K562 (cell line): Measurements from ENCODE around the gene ATRX.

Source experiments
- FIP1L1 ChIP-seq: fragments of 200-400 bp; formaldehyde crosslinking; IDR thresholded peaks from 2 replicates; pipeline ENCODE4 v1.6.1; 2018; ENCODE audit warnings: mild to moderate bottlenecking, low read depth, low read length; ENCODE audit not compliant: poor library complexity, severe bottlenecking
- GTF2F1 ChIP-seq: IDR thresholded peaks from 2 replicates; pipeline ENCODE4 v1.6.1; 2011; ENCODE audit warnings: low read depth, low read length, improper control_type of control experiment
- MXI1 ChIP-seq: IDR thresholded peaks from 2 replicates; pipeline ENCODE4 v1.6.1; 2011; ENCODE audit warnings: low read depth, mild to moderate bottlenecking, improper control_type of control experiment, low read length
- PYGO2 ChIP-seq: fragments of 450-650 bp; IDR thresholded peaks from 2 replicates; pipeline ENCODE4 v1.6.1; 2016; ENCODE audit warnings: mild to moderate bottlenecking, missing genetic modification characterization, moderate library complexity, missing compliant biosample characterization
- RAD51 ChIP-seq: fragments of 450-650 bp; IDR thresholded peaks from 2 replicates; pipeline ENCODE4 v1.7.1; 2016; ENCODE audit warnings: low read depth, mild to moderate bottlenecking, borderline replicate concordance
- RCOR1 ChIP-seq, 2 experiments: IDR thresholded peaks; 2 replicates each; pipeline ENCODE4 v1.6.1; 2012; ENCODE audit warnings: low read depth in 2 of 2, low read length in 2 of 2, borderline replicate concordance in 1 of 2, improper control_type of control experiment in 1 of 2
- SPI1 ChIP-seq: IDR thresholded peaks from 2 replicates; pipeline ENCODE4 v1.6.1; 2011; ENCODE audit warnings: low read depth, low read length, control low read depth, borderline replicate concordance
- U2AF1 ChIP-seq: fragments of 200-400 bp; formaldehyde crosslinking; optimal IDR thresholded peaks from 2 replicates; pipeline ENCODE3; 2017; ENCODE audit warnings: mild to moderate bottlenecking, low read depth, low read length, moderate library complexity
- TF ChIP-seq, protein P1 (sequence below), 3 experiments: IDR thresholded peaks in 2 of 3; conservative IDR thresholded peaks in 1 of 3; 2 replicates each; pipeline ENCODE4 v1.5.1; 2011 to 2012; ENCODE audit warnings: low read length in 3 of 3, mild to moderate bottlenecking in 3 of 3, control low read depth in 2 of 3, improper control_type of control experiment in 1 of 3, inconsistent platforms in 1 of 3, low read depth in 1 of 3, mixed read lengths in 1 of 3, moderate library complexity in 1 of 3; ENCODE audit not compliant: insufficient read depth in 2 of 3
- TF ChIP-seq, protein P2 (sequence below): sonication (generic); formaldehyde crosslinking; IDR thresholded peaks from 2 replicates; pipeline ENCODE4 v1.8.1; 2023; ENCODE audit warnings: mild to moderate bottlenecking, missing genetic modification reagents

DNA sequence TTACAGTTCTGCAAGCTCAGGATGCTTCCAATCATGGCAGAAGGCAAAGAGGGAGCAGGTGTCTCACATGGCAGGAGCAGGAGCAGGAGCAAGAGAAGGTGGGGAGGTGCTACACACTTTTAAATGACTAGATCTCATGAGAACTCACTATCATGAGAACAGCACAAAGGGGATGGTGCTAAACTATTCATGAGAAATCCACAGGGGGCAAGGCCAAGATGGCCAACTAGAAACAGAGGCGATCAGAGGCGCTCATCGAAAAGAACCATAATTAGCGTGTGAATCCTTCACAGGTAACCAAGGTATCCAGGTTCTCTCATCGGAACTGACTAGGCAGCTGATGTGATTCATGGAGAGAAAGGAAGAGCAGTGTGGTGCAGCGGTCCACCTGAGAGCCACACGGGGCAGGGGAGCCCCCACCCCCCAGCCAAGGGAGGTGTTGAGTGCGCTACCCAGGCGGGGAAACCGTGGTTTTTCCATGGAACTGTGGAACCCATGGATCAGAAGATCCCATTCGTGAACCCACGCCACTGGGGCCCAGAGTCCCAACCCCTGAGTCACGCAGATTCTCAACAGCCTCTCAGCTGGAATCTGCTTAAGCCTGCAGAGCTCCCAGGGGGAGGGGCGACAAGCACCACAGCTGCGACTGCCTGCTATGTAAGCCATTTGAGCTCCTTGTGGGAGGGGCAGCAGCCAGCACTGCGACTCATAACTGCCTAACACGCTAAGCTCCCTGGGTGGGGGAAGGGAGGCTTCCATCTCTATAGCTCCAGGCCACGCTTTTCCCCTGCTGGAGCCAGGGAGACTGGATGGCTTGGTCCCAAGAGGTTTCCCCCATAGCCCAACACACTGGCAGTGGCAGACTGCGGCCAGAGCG is 292.1 kb downstream of the ATRX start:
- TF ChIP-seq U2AF1 (no peak), GTF2F1 (no peak), FIP1L1 (no peak), RAD51 (no peak), MXI1 (no peak), PYGO2 (tag) (no peak), SPI1 (no peak), RCOR1 (IDR thresholded peaks at IDR 0.05; ENCODE audit: borderline replicate concordance in 1 of 2, low read depth in 2 of 2, low read length in 2 of 2) (no peak)
- TF ChIP-seq, protein P1, sequence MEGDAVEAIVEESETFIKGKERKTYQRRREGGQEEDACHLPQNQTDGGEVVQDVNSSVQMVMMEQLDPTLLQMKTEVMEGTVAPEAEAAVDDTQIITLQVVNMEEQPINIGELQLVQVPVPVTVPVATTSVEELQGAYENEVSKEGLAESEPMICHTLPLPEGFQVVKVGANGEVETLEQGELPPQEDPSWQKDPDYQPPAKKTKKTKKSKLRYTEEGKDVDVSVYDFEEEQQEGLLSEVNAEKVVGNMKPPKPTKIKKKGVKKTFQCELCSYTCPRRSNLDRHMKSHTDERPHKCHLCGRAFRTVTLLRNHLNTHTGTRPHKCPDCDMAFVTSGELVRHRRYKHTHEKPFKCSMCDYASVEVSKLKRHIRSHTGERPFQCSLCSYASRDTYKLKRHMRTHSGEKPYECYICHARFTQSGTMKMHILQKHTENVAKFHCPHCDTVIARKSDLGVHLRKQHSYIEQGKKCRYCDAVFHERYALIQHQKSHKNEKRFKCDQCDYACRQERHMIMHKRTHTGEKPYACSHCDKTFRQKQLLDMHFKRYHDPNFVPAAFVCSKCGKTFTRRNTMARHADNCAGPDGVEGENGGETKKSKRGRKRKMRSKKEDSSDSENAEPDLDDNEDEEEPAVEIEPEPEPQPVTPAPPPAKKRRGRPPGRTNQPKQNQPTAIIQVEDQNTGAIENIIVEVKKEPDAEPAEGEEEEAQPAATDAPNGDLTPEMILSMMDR (IDR thresholded peaks at IDR 0.05 in 2 of 3, conservative IDR thresholded peaks at IDR 0.05 in 1 of 3; ENCODE audit: insufficient read depth in 2 of 3, low read depth in 1 of 3, low read length in 3 of 3), result no peak
- TF ChIP-seq, protein P2, sequence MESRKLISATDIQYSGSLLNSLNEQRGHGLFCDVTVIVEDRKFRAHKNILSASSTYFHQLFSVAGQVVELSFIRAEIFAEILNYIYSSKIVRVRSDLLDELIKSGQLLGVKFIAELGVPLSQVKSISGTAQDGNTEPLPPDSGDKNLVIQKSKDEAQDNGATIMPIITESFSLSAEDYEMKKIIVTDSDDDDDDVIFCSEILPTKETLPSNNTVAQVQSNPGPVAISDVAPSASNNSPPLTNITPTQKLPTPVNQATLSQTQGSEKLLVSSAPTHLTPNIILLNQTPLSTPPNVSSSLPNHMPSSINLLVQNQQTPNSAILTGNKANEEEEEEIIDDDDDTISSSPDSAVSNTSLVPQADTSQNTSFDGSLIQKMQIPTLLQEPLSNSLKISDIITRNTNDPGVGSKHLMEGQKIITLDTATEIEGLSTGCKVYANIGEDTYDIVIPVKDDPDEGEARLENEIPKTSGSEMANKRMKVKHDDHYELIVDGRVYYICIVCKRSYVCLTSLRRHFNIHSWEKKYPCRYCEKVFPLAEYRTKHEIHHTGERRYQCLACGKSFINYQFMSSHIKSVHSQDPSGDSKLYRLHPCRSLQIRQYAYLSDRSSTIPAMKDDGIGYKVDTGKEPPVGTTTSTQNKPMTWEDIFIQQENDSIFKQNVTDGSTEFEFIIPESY (CRISPR knock-in tag), result no peak
